ES-I3 (cell line): ENCODE results near the gene ATOSA.

Source experiments
- H3K36me3 ChIP-seq: 2 replicates; pipeline ENCODE4 v1.6.1; 2013; ENCODE audit warnings: mild to moderate bottlenecking, low read length, control low read depth, moderate library complexity; ENCODE audit not compliant: insufficient read depth
- H3K4me1 ChIP-seq: 2 replicates; pipeline ENCODE4 v1.6.1; 2013; ENCODE audit warnings: mild to moderate bottlenecking, control low read depth, low read length; ENCODE audit not compliant: insufficient read depth
- H3K9ac ChIP-seq: 2 replicates; pipeline ENCODE4 v1.6.1; 2013; ENCODE audit warnings: low read depth, mild to moderate bottlenecking, low read length, moderate library complexity
- H3K9me3 ChIP-seq: 2 replicates; pipeline ENCODE4 v1.6.1; 2013; ENCODE audit warnings: mild to moderate bottlenecking, low read length, moderate library complexity; ENCODE audit not compliant: control insufficient read depth, insufficient read depth

Gene ATOSA

DNA sequence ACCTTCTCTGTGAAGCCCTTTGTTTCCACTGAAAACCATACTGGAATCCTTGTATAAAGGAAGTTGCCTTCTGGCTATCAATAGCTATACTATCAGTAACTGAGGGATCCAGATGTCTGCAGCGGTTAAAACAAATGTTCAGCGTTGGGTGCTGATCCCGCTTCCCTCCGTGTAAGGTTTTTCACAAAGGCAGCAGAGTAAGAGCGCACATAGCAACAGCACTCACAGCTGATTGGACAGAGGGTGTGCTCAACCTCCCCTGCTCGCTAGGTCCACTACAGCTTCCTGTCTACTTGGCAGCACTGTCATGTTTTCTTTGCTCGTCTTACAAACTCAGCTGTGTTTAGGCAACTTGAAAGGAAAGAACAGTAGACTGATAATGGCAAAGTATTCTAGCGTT, 27.3 kb downstream of the ATOSA start:
- peaks cover 17% of the 10 kb centered on the region for H3K4me1 ChIP-seq
- H3K36me3 ChIP-seq: no peaks in the 10 kb centered on the region
- no peaks in the 10 kb centered on the region for H3K9me3 ChIP-seq
- peak overlapping the region; percentile 14; the same call in 1 of the 2 replicates for H3K9ac ChIP-seq

DNA sequence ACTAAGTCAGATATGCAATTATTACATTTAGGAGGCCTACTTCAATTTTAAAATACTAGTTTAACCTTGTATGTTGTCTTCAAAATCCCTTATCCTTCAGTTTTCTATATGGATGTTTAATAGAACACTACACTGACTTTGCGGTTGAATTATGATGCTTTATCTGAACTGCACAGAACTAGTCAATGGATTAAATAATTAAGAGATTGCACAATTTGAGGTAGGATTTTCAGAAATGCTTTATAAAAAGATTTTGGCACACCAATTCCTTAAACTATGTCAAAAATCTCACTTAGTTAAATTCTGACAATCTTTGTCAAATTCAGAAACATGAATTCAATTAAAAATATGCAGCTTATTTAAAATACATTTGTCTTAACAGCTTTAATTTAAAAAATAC, 28.1 kb downstream of the ATOSA start:
- H3K36me3 ChIP-seq: no peaks in the 10 kb centered on the region
- no peaks in the 10 kb centered on the region for H3K9me3 ChIP-seq
- H3K9ac ChIP-seq: no peak overlapping the region
- H3K4me1 ChIP-seq: peaks cover 17% of the 10 kb centered on the region

DNA sequence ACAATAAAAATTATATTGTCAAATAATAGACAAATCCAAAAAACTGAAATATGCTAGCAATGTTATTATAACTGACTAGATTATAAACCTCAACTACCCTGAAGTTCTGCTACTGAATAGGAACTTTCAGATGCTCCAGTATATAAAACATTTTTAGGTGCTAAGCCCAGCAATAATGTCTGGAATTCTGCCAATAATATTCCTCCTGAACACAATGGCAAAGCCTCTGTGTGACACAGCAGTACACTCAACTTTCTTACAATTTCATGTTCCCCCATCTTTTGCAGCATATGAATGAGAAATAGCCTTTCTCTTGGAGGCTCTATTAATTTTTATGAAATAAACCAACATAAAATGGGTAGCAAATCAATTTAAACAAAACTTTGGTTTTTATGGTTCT, 29.5 kb downstream of the ATOSA start:
- H3K9ac ChIP-seq: no peak overlapping the region
- H3K36me3 ChIP-seq: no peaks in the 10 kb centered on the region
- no peaks in the 10 kb centered on the region for H3K9me3 ChIP-seq
- peaks cover 17% of the 10 kb centered on the region for H3K4me1 ChIP-seq

DNA sequence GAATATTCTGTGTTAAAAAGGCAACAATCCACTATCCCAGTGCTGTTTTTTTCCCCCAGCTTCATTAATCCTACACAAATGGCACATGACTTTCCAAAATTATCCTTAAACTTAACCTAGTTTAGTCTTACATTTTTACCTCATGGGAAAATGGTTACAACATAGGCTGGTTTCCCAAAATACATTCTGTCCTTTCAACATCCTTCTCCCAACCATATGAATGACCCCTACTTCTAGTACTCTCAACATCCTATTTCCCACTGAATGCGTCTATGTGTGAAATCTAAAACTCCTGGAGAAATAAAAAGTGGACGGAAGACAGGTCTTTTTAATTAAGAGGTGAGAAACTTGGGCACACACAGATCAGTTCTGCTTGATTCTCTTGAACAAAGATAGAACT, 33.3 kb downstream of the ATOSA start:
- Histone ChIP-seq H3K36me3 (no peaks in the 10 kb centered on the region), H3K9ac (no peak overlapping the region), H3K4me1 (no peaks in the 10 kb centered on the region), H3K9me3 (no peaks in the 10 kb centered on the region)

DNA sequence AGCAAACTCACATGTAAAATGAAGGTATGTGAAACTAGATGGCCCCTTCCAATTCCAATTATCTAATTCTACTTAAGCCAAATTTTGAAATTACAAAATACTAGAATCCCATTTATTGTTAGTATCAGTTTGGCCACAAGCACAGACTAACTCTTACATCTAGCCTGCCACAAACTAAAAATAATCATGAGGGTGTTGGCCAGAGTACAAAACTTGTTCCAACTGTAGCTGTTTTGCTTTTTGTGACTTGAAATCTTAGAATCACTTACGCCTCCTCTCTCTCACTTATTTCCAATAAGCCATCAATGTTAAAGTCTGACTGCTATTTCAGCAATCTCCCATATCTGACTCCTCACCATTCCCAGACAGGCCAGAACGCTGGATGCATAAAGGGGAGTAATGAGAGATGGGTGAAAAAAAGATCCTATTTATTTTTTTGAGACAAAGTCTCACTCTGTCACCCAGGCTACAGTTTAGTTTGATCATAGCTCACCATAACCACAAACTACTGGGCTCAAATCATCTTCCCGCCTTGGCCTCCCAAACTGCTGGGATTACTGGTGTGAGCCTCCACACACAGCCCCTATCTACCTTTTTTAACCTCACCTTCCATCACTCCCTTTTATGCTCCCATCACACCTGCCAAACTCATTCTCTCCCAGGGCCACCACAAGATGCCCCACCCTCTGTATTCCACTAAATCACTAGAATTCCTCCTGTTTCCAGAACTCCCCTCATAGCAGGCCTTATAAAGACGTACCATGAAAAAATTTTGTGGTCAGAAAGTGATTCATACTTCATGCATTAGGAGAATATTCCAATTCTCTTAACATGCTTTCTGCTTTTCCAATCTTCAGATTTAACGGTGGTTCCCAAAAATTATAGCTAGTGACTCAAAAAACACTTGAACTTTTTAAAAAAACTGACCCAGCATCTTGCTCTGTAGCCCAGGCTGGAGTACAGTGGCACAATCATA, 36.5 kb downstream of the ATOSA start:
- H3K9me3 ChIP-seq: no peaks in the 10 kb centered on the region
- no peaks in the 10 kb centered on the region for H3K36me3 ChIP-seq
- no peaks in the 10 kb centered on the region for H3K4me1 ChIP-seq
- no peak overlapping the region for H3K9ac ChIP-seq

DNA sequence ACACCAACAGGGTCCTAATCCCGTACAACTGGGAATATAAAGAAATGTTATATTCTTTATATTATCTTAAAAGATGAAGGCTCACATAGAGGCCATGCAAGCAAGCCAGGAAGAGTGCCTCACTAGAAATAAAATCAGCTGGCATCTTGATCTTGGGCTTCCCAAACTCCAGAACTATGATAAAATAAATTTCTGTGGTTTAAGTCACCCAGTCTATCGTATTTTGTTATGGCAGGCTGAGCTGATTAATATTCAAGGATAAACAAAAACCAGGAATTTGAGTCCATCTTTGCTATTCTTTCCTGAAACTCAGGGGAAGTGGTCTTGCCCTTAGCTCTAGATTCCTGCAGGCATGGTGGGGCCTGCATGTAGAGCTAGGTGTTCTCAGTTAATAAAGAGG, 42.7 kb downstream of the ATOSA start:
- H3K9me3 ChIP-seq: no peaks in the 10 kb centered on the region
- no peak overlapping the region for H3K9ac ChIP-seq
- no peaks in the 10 kb centered on the region for H3K36me3 ChIP-seq
- H3K4me1 ChIP-seq: no peaks in the 10 kb centered on the region

DNA sequence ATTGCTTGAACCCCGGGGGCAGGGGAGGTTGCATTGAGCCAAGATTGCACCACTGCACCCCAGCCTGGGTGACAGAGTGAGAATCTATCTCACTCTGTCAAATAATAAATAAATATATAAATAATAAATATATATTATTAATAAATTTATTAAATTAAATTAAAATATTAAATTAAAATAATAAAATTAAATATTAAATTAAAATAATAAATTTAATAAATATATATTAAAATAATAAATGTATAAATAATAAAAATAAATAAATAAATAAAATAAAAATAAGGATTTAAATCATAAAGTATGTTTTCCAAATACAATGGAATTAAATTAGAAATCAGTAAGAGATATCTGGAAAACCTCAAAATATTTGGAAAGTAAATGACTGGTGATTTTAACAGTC, 43.3 kb downstream of the ATOSA start:
- H3K9ac ChIP-seq: no peak overlapping the region
- no peaks in the 10 kb centered on the region for H3K36me3 ChIP-seq
- H3K9me3 ChIP-seq: no peaks in the 10 kb centered on the region
- no peaks in the 10 kb centered on the region for H3K4me1 ChIP-seq
